Lung (tissue), 12 donors: ENCODE results near the gene CHPF. TPM values are rescaled to one million over a fixed set of nuclear protein-coding genes. Genes with fewer than 3 reads are reported as not detected.
A peak's percentile ranks its signal among the peaks of the same experiment; 100 is the strongest.

Experiments used
- ATAC-seq: fragments of 200-7000 bp; cut with Tn5 transposase; one replicate; pipeline ENCODE4 v1.9.1; 2020; ENCODE audit warnings: moderate number of reproducible peaks; ENCODE audit not compliant: insufficient read depth, low FRiP score
- DNase-seq, 3 donors: peaks; one replicate each; pipeline ENCODE4 v3.0.0-alpha.2; 2013 to 2017
- H3K27ac ChIP-seq, 2 donors: one replicate each; pipeline ENCODE4 v1.5.1; 2013; ENCODE audit warnings: mild to moderate bottlenecking in 2 of 2, moderate library complexity in 2 of 2, control low read depth in 1 of 2, inconsistent platforms in 1 of 2, low read depth in 1 of 2, low read length in 1 of 2
- H3K27me3 ChIP-seq, 3 donors: one replicate each; pipeline ENCODE4 v1.5.1; 2013; ENCODE audit warnings: low read length in 2 of 3; ENCODE audit not compliant: control insufficient read depth in 3 of 3, insufficient read depth in 3 of 3
- H3K36me3 ChIP-seq, 4 donors: one replicate each; pipeline ENCODE4 v1.5.1; 2013; ENCODE audit warnings: low read length in 4 of 4, mild to moderate bottlenecking in 1 of 4, moderate library complexity in 1 of 4; ENCODE audit not compliant: control insufficient read depth in 4 of 4, insufficient read depth in 4 of 4
- H3K4me1 ChIP-seq, 5 donors: one replicate each; pipeline ENCODE4 v1.5.1; 2013; ENCODE audit warnings: low read length in 5 of 5, mild to moderate bottlenecking in 2 of 5, moderate library complexity in 1 of 5; ENCODE audit not compliant: control insufficient read depth in 5 of 5, insufficient read depth in 5 of 5
- H3K4me3 ChIP-seq: one replicate; pipeline ENCODE4 v1.5.1; 2013; ENCODE audit warnings: mild to moderate bottlenecking, control low read depth, moderate library complexity
- H3K9ac ChIP-seq, 2 donors: one replicate each; pipeline ENCODE4 v1.5.1; 2013; ENCODE audit warnings: low read length in 2 of 2, control low read depth in 1 of 2; ENCODE audit not compliant: insufficient read depth in 1 of 2
- H3K9me3 ChIP-seq, 4 donors: one replicate each; pipeline ENCODE4 v1.5.1; 2013; ENCODE audit warnings: low read length in 3 of 4, mild to moderate bottlenecking in 1 of 4, moderate library complexity in 1 of 4; ENCODE audit not compliant: control insufficient read depth in 4 of 4, insufficient read depth in 3 of 4
- WGBS, 2 donors: extraction: QIAGEN DNeasy Blood & Tissue Kit; methylation state at CpG; one replicate each; pipeline ENCODE4 v1.1.7; 2013; 5-methylcytosine and 5-hydroxymethylcytosine counted together
- polyA plus RNA-seq, 2 donors: library from polyadenylated mRNA; stranded (reverse); fragments of 200-250 nt; gene quantifications; one replicate each; pipeline ENCODE4 v1.2.1, GENCODE V29; 2013
- total RNA-seq, 2 donors: library from RNA; depleted of rRNA in 1 of 2; stranded (reverse); fragments of >200 nt in 1 of 2; gene quantifications; one replicate each; pipeline ENCODE4 v1.2.1, GENCODE V29; 2014 to 2021
- TF ChIP-seq, protein P1 (sequence below): IDR thresholded peaks from 2 replicates; pipeline ENCODE4 v1.5.1; 2012; ENCODE audit warnings: mild to moderate bottlenecking; ENCODE audit errors: control extremely low read depth, extremely low read depth
- donor health status: control.
- donor health status: control.
- donor health status: Bipolar disorder and iron deficiency.
- donor health status: healthy.
- donor health status: DM: yes; HTN: yes; CAD: no.

CHPF gene
- total and polyA plus RNA-seq, 4 donors: 42.7 to 89.6 (median 58.1) TPM

DNA sequence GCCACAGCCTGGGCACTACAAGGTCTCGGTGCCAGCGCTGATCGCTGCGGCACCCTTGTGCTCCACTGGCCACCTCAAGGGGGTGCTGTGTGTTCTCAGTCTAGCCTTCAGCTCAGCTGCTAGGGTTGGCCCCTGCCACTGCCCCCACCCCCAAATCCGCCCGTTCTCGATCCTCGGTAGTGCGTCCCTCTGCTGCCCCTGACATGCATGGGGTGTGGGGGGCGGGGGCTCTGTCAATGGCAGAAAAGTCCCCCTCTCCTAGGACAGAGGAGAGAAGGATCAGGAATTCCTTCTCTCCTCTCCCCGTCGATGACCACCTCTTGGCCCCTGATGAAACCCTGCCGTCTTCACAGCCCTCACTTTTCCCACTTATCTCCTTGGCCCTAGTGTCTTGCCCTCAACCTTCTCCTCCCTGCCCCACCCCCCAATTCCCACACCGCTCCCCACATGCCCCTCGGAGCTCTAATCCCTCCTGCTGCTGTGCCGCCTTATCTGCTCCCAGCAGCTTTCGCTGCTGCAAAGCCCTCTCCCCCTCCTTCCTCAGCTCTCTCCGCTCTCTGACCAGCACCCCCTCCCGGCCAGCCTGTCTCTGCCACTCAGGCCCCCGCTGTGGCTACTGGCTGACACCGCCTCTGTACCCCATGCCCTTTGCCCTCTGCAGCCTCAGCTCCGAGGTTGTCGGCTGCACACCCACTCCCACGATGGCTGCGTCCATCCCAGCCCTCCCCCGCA lies 33.7 kb downstream of the CHPF start:
- no peak overlapping the region for H3K9ac ChIP-seq
- TF ChIP-seq, protein P1, sequence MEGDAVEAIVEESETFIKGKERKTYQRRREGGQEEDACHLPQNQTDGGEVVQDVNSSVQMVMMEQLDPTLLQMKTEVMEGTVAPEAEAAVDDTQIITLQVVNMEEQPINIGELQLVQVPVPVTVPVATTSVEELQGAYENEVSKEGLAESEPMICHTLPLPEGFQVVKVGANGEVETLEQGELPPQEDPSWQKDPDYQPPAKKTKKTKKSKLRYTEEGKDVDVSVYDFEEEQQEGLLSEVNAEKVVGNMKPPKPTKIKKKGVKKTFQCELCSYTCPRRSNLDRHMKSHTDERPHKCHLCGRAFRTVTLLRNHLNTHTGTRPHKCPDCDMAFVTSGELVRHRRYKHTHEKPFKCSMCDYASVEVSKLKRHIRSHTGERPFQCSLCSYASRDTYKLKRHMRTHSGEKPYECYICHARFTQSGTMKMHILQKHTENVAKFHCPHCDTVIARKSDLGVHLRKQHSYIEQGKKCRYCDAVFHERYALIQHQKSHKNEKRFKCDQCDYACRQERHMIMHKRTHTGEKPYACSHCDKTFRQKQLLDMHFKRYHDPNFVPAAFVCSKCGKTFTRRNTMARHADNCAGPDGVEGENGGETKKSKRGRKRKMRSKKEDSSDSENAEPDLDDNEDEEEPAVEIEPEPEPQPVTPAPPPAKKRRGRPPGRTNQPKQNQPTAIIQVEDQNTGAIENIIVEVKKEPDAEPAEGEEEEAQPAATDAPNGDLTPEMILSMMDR: no peak
- 1 to 2% methylated on average over 26 of the region's 26 CpGs for WGBS, 2 donors
- H3K9me3 ChIP-seq: peaks cover 0 to 6% (median 0%) of the 10 kb centered on the region in 4 donors
- H3K4me1 ChIP-seq: peaks cover 0 to 63% (median 2%) of the 10 kb centered on the region in 5 donors
- DNase-seq (peak; percentile 65 to 70 (median 69)), ATAC-seq (peak; percentile 64)
- H3K36me3 ChIP-seq: peaks cover 0 to 25% (median 3%) of the 10 kb centered on the region in 4 donors
- H3K27me3 ChIP-seq: peaks cover 0 to 21% (median 17%) of the 10 kb centered on the region in 3 donors
- H3K4me3 ChIP-seq: no peak overlapping the region
- no peak overlapping the region for H3K27ac ChIP-seq

DNA sequence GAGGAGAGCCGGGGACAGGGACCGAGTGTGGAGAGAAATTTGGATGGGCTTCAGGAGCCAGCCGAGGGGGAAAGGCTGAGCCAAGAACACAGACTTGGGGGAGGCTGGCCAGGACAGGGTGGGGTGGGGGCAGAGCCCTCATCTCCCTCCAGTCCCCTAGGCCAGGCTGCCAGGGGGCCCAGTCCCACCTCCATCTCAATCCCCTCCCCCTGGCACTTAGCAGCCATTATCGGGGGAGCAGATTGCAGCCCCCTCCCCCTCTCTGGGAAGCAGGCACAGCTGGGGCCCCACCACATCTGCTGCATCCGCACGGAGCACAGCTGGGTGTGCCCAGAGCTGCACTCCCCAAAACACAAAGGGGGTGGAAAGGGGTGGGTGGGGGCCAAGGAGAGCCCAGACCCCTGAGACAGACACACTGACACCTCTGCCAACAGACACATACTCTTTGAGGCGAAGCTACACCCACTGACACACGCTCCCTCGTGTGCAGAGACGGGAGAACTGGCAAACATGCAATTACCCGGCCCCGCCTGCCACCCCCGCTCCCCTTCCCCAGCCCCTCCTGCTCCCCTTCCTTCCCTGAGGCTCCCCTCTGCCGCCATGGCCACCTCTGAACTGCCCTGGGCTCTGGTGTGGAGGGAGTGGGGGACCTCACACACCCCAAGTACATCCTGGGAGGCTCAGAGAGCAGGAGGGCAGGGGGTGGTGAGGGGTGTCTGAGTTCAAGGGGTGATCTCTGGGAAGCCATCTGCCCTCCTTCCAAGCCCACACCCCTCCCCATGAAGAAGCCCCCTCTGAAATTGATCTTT lies 34.4 kb downstream of the CHPF start:
- H3K4me1 ChIP-seq: peaks cover 0 to 55% (median 2%) of the 10 kb centered on the region in 5 donors
- H3K9me3 ChIP-seq: peaks cover 0 to 8% (median 0%) of the 10 kb centered on the region in 4 donors
- DNase-seq (peak in 2 of 3 donors; percentile 46 to 47), ATAC-seq (no peak)
- WGBS, 2 donors: 11 to 13% methylated on average over 12 to 14 of the region's 14 CpGs
- H3K36me3 ChIP-seq: peaks cover 3 to 32% (median 6%) of the 10 kb centered on the region in 4 donors
- peaks cover 0 to 21% (median 17%) of the 10 kb centered on the region in 3 donors for H3K27me3 ChIP-seq
- no peak overlapping the region for H3K4me3 ChIP-seq
- H3K27ac ChIP-seq: no peak overlapping the region
- TF ChIP-seq, protein P1: no peak
- no peak overlapping the region for H3K9ac ChIP-seq

DNA sequence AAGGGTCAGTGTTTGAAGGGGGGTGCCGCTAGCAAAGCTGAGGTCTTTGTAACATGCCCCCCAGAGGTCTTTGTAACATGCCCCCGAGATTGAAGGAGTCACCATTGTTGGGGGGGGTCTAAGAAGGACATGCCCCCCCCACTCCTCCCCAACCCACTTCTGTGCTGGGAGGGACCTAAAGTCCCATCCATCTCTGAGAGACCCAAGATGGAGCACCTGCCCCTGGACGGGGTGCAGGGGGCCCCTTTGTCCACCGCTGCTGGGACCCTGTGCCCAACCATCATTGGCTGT lies 35.2 kb downstream of the CHPF start:
- no peak for DNase-seq
- Histone ChIP-seq H3K27ac (no peak overlapping the region), H3K4me1 (peaks cover 0 to 47% (median 2%) of the 10 kb centered on the region in 5 donors), H3K27me3 (peaks cover 0 to 15% (median 10%) of the 10 kb centered on the region in 3 donors), H3K9me3 (peaks cover 0 to 11% (median 0%) of the 10 kb centered on the region in 4 donors), H3K4me3 (no peak overlapping the region), H3K9ac (no peak overlapping the region), H3K36me3 (peaks cover 4 to 40% (median 12%) of the 10 kb centered on the region in 4 donors)
- ATAC-seq: no peak
- TF ChIP-seq, protein P1: no peak
- 62 to 63% methylated on average over 4 of the region's 4 CpGs for WGBS, 2 donors
